ENCODE measurements around the gene PRUNE2.
"Not testable (repeated sequence)": the region's sequence is repeated elsewhere in the genome, so short reads cannot be mapped to it uniquely, and the experiment has no call there.

Gene PRUNE2

DNA sequence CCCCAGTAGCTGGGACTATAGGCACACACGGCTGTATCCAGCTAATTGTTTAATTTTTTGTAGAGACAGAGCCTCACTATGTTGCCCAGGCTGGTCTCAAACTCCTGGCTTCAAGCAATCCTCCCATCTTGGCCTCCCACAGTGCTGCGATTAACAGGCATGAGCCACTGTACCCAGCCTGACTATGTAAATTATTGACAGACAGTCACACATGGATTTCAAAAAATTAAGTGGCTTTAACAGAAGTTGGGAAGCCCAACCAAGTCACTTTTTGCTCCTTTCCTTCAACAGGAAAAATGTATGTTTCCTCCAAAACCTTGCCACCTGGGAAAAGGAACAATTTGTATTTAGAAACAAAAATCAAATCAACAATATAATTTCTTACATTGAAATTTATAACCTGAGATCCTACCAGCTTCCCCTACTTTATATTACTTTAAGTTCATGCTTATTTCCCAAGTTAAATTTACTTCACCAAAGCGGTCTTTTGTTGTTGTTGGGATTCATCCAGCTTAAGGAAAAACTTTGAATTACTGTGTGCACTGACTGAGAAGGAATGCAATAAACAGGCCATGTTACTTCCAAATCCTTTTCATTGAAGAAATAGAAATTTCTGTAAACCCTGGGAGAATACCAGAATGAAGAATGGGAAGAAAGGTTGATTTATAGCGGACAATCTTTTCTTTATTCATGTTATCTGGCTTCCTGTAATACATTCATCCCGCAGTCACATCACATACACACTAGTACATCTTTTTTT lies 133.0 kb downstream of the PRUNE2 start:
- H3K4me1 Mint-ChIP-seq (ENCODE audit: low read depth), result peaks cover 5% of the 10 kb centered on the region
- no peak overlapping the region for H3K4me3 Mint-ChIP-seq
- H3K36me3 Mint-ChIP-seq (ENCODE audit: low read depth), result no peaks in the 10 kb centered on the region
- H3K27me3 Mint-ChIP-seq (ENCODE audit: low read depth), result peaks cover 4% of the 10 kb centered on the region
- no peak overlapping the region for H3K27ac Mint-ChIP-seq
- no peaks in the 10 kb centered on the region for H3K9me3 Mint-ChIP-seq

DNA sequence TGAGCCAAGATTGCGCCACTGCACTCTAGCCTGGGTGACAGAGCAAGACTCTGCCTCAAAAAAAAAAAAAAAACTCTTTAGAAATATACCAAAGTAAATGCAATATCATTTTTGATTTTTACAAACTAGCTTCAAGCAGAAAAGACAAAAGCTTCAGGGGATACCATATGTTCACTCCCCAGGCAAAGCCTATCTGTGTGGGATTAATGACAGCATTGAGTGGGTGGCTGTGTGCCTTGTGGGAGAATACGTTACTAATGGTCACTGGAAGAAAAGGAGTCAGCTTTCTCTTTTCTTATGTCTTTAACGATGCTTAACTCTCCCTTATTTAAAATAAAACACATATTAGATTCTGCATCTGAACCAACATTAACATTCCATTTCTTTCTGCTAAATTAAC lies 139.8 kb downstream of the PRUNE2 start:
- H3K27ac Mint-ChIP-seq, result no peak overlapping the region
- no peaks in the 10 kb centered on the region for H3K36me3 Mint-ChIP-seq (ENCODE audit: low read depth)
- H3K4me3 Mint-ChIP-seq, result no peak overlapping the region
- H3K4me1 Mint-ChIP-seq (ENCODE audit: low read depth), result no peaks in the 10 kb centered on the region
- no peaks in the 10 kb centered on the region for H3K9me3 Mint-ChIP-seq
- H3K27me3 Mint-ChIP-seq (ENCODE audit: low read depth), result peaks cover under 1% of the 10 kb centered on the region

DNA sequence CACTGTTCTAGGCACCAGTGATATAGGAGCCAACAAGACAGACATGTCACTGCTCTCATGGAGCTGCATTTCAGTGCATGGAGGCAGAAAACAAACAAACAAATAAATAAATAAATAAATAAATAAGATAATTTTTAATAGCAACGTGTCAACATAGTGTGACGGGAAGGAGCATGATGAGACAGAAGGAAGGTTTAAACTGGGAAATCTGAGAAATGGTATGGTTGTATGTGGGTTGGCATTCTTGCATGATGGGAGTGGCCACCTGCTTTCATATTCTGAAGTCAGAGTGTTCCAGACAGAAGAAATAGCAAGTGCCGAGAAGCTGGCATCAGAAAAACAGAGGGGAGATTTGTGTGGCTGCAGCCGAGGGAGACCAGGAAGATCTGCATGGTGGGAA lies 141.8 kb downstream of the PRUNE2 start, which contains the start of gene PCA3:
TSS of gene PCA3 (plus strand) at position 301 of the 400 bp plus-strand sequence.
- no peaks in the 10 kb centered on the region for H3K9me3 Mint-ChIP-seq
- H3K4me1 Mint-ChIP-seq (ENCODE audit: low read depth), result no peaks in the 10 kb centered on the region
- no peaks in the 10 kb centered on the region for H3K27me3 Mint-ChIP-seq (ENCODE audit: low read depth)
- no peaks in the 10 kb centered on the region for H3K36me3 Mint-ChIP-seq (ENCODE audit: low read depth)
- no peak within 1 kb of the TSS for H3K4me3 Mint-ChIP-seq
- H3K27ac Mint-ChIP-seq, result no peak within 1 kb of the TSS

DNA sequence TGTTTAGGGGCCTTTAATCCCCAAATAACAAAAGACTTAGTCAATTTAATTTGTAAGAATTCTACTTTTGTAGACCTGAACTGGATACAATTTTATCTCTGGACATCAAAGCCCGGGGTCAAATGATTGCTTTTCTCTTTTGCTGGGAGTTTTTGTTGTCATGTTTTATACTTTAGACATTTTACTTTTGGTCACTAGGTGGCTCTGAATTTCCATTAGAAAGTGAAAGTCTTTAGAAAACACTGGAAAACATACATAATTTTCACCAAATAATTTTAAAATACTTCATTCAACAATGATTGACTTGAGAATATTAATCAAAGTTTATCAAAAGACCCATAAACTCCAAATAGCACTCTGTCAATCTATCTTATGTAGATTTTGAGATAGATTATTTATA lies 144.5 kb downstream of the PRUNE2 start:
- Mint-ChIP-seq H3K27ac (no peak overlapping the region), H3K4me3 (no peak overlapping the region), H3K4me1 (ENCODE audit: low read depth) (no peaks in the 10 kb centered on the region), H3K27me3 (ENCODE audit: low read depth) (no peaks in the 10 kb centered on the region), H3K9me3 (no peaks in the 10 kb centered on the region), H3K36me3 (ENCODE audit: low read depth) (no peaks in the 10 kb centered on the region)

GRCh38 chr9:76759732-76760131 lies 146.2 kb downstream of the PRUNE2 start:
- Mint-ChIP-seq H3K9me3 (no peaks in the 10 kb centered on the region), H3K4me3 (no peak overlapping the region), H3K27ac (no peak overlapping the region), H3K4me1 (ENCODE audit: low read depth) (no peaks in the 10 kb centered on the region), H3K36me3 (ENCODE audit: low read depth) (no peaks in the 10 kb centered on the region), H3K27me3 (ENCODE audit: low read depth) (no peaks in the 10 kb centered on the region)

- Mint-ChIP-seq H3K36me3 (ENCODE audit: low read depth) (no peaks in the 10 kb centered on the region), H3K27me3 (ENCODE audit: low read depth) (no peaks in the 10 kb centered on the region), H3K4me1 (ENCODE audit: low read depth) (no peaks in the 10 kb centered on the region), H3K9me3 (no peaks in the 10 kb centered on the region), H3K27ac (no peak overlapping the region), H3K4me3 (no peak overlapping the region)
Observed at GRCh38 chr9:76758476-76758875, 147.4 kb downstream of the PRUNE2 start.

GRCh38 chr9:76756941-76757673 lies 148.8 kb downstream of the PRUNE2 start:
- Mint-ChIP-seq H3K4me3 (no peak overlapping the region), H3K4me1 (ENCODE audit: low read depth) (no peaks in the 10 kb centered on the region)

DNA sequence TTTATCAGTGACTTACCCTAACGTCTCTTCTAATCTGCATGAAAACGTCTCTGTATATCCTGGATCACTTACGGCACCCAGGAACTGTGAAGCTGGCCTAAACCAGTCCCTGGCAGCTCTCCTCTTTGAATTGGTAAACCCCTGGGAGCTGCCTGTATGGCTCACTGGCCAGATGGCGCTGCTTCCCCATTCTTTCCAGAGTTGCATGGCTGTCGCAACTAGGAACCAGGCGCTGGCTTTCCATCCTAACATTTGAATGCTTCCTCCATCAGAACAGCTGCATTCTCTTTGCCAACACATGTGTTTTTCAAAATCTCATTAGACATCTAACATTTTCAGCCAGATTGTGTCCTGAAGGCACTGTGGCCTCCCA lies 149.7 kb downstream of the PRUNE2 start:
- Mint-ChIP-seq H3K4me1 (ENCODE audit: low read depth) (no peaks in the 10 kb centered on the region), H3K9me3 (no peaks in the 10 kb centered on the region), H3K36me3 (ENCODE audit: low read depth) (no peaks in the 10 kb centered on the region), H3K27me3 (ENCODE audit: low read depth) (no peaks in the 10 kb centered on the region), H3K4me3 (no peak overlapping the region), H3K27ac (no peak overlapping the region)

More at GRCh38 chr9:76756941-76757673, 148.8 kb downstream of the PRUNE2 start:
- H3K27ac Mint-ChIP-seq, result no peak overlapping the region
- H3K36me3 Mint-ChIP-seq (ENCODE audit: low read depth), result no peaks in the 10 kb centered on the region
- H3K27me3 Mint-ChIP-seq (ENCODE audit: low read depth), result no peaks in the 10 kb centered on the region
- no peaks in the 10 kb centered on the region for H3K9me3 Mint-ChIP-seq

GRCh38 chr9:76751001-76751400 lies 154.9 kb downstream of the PRUNE2 start:
- Mint-ChIP-seq H3K36me3 (ENCODE audit: low read depth) (no peaks in the 10 kb centered on the region), H3K4me3 (no peak overlapping the region), H3K9me3 (no peaks in the 10 kb centered on the region), H3K27me3 (ENCODE audit: low read depth) (no peaks in the 10 kb centered on the region), H3K4me1 (ENCODE audit: low read depth) (no peaks in the 10 kb centered on the region), H3K27ac (no peak overlapping the region)

- Mint-ChIP-seq H3K27ac (no peak overlapping the region), H3K4me3 (no peak overlapping the region), H3K27me3 (ENCODE audit: low read depth) (no peaks in the 10 kb centered on the region), H3K9me3 (peaks cover 18% of the 10 kb centered on the region), H3K36me3 (ENCODE audit: low read depth) (no peaks in the 10 kb centered on the region), H3K4me1 (ENCODE audit: low read depth) (peaks cover 4% of the 10 kb centered on the region)
Observed at GRCh38 chr9:76744336-76744735, 161.6 kb downstream of the PRUNE2 start.

- no peak overlapping the region for H3K27ac Mint-ChIP-seq
- peaks cover 18% of the 10 kb centered on the region for H3K9me3 Mint-ChIP-seq
- H3K27me3 Mint-ChIP-seq (ENCODE audit: low read depth), result no peaks in the 10 kb centered on the region
- H3K36me3 Mint-ChIP-seq (ENCODE audit: low read depth), result no peaks in the 10 kb centered on the region
- no peak overlapping the region for H3K4me3 Mint-ChIP-seq
- H3K4me1 Mint-ChIP-seq (ENCODE audit: low read depth), result peaks cover 4% of the 10 kb centered on the region
Observed at GRCh38 chr9:76743931-76744330, 162.0 kb downstream of the PRUNE2 start.

DNA sequence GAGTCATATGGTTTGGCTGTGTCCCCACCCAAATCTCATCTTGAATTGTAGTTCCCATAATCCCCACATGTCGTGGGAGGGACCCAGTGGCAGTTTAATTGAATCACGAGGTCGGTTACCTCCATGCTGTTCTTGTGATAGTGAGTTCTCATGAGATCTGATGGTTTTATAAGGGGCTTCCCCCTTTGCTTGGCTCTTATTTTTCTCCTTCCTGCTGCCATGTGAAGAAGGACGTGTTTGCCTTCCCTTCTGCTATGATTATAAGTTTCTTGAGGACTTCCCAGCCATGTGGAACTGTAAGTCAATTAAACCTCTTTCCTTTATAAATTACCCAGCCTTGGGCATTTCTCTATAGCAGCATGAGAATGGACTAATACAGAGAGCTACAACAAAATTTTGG lies 163.0 kb downstream of the PRUNE2 start:
- H3K4me3 Mint-ChIP-seq; H3K27ac Mint-ChIP-seq; H3K4me1 Mint-ChIP-seq (ENCODE audit: low read depth); H3K27me3 Mint-ChIP-seq (ENCODE audit: low read depth); H3K36me3 Mint-ChIP-seq (ENCODE audit: low read depth): not testable (repeated sequence)
- H3K9me3 Mint-ChIP-seq, result peaks cover 18% of the 10 kb centered on the region

DNA sequence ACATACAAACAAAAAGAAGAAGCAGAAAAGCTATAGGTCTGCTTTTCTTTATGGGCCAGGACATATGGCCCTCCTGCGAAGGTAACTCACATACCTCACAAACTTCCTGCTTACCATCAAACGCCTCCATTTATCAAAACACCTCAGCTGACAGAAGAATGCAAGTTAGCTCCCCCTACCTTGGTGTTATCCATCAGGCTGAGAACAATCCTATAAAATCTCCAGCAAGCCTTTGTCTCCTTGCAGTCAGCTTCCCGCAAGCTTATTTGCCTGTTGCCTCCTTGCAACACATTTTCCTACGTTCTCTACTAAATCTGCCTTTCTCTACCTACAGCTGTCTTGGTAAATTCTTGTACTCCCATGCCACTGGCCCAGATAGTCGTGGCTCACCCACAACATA lies 164.4 kb downstream of the PRUNE2 start:
- Mint-ChIP-seq H3K4me1 (ENCODE audit: low read depth) (peaks cover 4% of the 10 kb centered on the region), H3K9me3 (peaks cover 18% of the 10 kb centered on the region), H3K27me3 (ENCODE audit: low read depth) (peaks cover under 1% of the 10 kb centered on the region), H3K4me3 (no peak overlapping the region), H3K36me3 (ENCODE audit: low read depth) (no peaks in the 10 kb centered on the region), H3K27ac (no peak overlapping the region)

GRCh38 chr9:76738402-76738801 lies 167.5 kb downstream of the PRUNE2 start:
- H3K9me3 Mint-ChIP-seq, result peaks cover 18% of the 10 kb centered on the region
- H3K27me3 Mint-ChIP-seq (ENCODE audit: low read depth), result peaks cover 9% of the 10 kb centered on the region
- no peaks in the 10 kb centered on the region for H3K4me1 Mint-ChIP-seq (ENCODE audit: low read depth)
- H3K4me3 Mint-ChIP-seq, result no peak overlapping the region
- no peak overlapping the region for H3K27ac Mint-ChIP-seq
- no peaks in the 10 kb centered on the region for H3K36me3 Mint-ChIP-seq (ENCODE audit: low read depth)

GRCh38 chr9:76737154-76737902 lies 168.6 kb downstream of the PRUNE2 start:
- Mint-ChIP-seq H3K4me3 (no peak overlapping the region), H3K27ac (no peak overlapping the region), H3K4me1 (ENCODE audit: low read depth) (no peaks in the 10 kb centered on the region), H3K27me3 (ENCODE audit: low read depth) (peaks cover 9% of the 10 kb centered on the region), H3K36me3 (ENCODE audit: low read depth) (no peaks in the 10 kb centered on the region), H3K9me3 (peaks cover 8% of the 10 kb centered on the region)

Data from T-helper 1 cell treated with Interleukin-12 subunit alpha and Interleukin-12 subunit beta and Interleukin-4 antibody, amounts not matched to agents 30 μg/mL and 1 μg/mL, for 36 hours (primary cell).